DND-41 (cell line): ENCODE data around the gene CLEC12A.
"Not testable (repeated sequence)": the region's sequence is repeated elsewhere in the genome, so short reads cannot be mapped to it uniquely, and the experiment has no call there.

Source experiments
- ATAC-seq: fragments of 200-7000 bp; cut with Tn5 transposase; 3 replicates; pipeline ENCODE4 v1.9.1; 2021; ENCODE audit warnings: low read depth; ENCODE audit not compliant: insufficient read depth
- DNase-seq: peaks from one replicate; pipeline ENCODE4 v3.0.0-alpha.2; 2020
- H2AFZ ChIP-seq: 2 replicates; pipeline ENCODE4 v1.6.0; 2012; ENCODE audit warnings: low read depth, low read length
- H3K27ac ChIP-seq: 2 replicates; pipeline ENCODE4 v1.5.1; 2012; ENCODE audit warnings: low read length, inconsistent platforms
- H3K27me3 ChIP-seq: fragments of 200-600 bp; sonication (generic); 2 replicates; pipeline ENCODE4 v1.6.0; 2012; ENCODE audit warnings: low read length, mild to moderate bottlenecking, inconsistent platforms; ENCODE audit not compliant: insufficient read depth, poor library complexity
- H3K36me3 ChIP-seq: 2 replicates; pipeline ENCODE4 v1.5.1; 2012; ENCODE audit warnings: low read length, inconsistent platforms; ENCODE audit not compliant: insufficient read depth
- H3K4me1 ChIP-seq: 2 replicates; pipeline ENCODE4 v1.5.1; 2012; ENCODE audit warnings: mild to moderate bottlenecking, low read length; ENCODE audit not compliant: insufficient read depth
- H3K4me2 ChIP-seq: 2 replicates; pipeline ENCODE4 v1.6.0; 2012; ENCODE audit warnings: mild to moderate bottlenecking, moderate library complexity, low read length, inconsistent platforms; ENCODE audit not compliant: insufficient read depth
- H3K4me3 ChIP-seq, 2 experiments: fragments of 200-600 bp in 1 of 2; shearing (Covaris generic) in 1 of 2; 2 replicates each; pipeline ENCODE4 v1.5.1; 2012 to 2016; ENCODE audit warnings: inconsistent platforms in 2 of 2, low read length in 2 of 2, mild to moderate bottlenecking in 2 of 2, low read depth in 1 of 2, moderate library complexity in 1 of 2
- H3K79me2 ChIP-seq: 2 replicates; pipeline ENCODE4 v1.6.0; 2012; ENCODE audit warnings: low read length, inconsistent platforms; ENCODE audit not compliant: insufficient read depth
- H3K9ac ChIP-seq: 2 replicates; pipeline ENCODE4 v1.6.0; 2012; ENCODE audit warnings: low read depth, mild to moderate bottlenecking, inconsistent platforms, low read length, moderate library complexity
- H3K9me3 ChIP-seq: 2 replicates; pipeline ENCODE4 v1.5.1; 2012; ENCODE audit warnings: low read length, moderate library complexity, mild to moderate bottlenecking, inconsistent platforms; ENCODE audit not compliant: insufficient read depth, severe bottlenecking
- H4K20me1 ChIP-seq: 2 replicates; pipeline ENCODE4 v1.6.0; 2012; ENCODE audit warnings: low read length; ENCODE audit not compliant: insufficient read depth
- EZH2 ChIP-seq: IDR thresholded peaks from 3 replicates; pipeline ENCODE4 v1.6.1; 2012; ENCODE audit warnings: borderline replicate concordance, low read depth, mild to moderate bottlenecking, moderate library complexity, low read length, inconsistent platforms; ENCODE audit not compliant: severe bottlenecking
- TF ChIP-seq, protein P1 (sequence below): IDR thresholded peaks from 2 replicates; pipeline ENCODE4 v1.5.1; 2012; ENCODE audit warnings: borderline replicate concordance, low read length, moderate library complexity, mild to moderate bottlenecking; ENCODE audit not compliant: poor library complexity, severe bottlenecking; ENCODE audit errors: extremely low read depth

Gene CLEC12A

DNA sequence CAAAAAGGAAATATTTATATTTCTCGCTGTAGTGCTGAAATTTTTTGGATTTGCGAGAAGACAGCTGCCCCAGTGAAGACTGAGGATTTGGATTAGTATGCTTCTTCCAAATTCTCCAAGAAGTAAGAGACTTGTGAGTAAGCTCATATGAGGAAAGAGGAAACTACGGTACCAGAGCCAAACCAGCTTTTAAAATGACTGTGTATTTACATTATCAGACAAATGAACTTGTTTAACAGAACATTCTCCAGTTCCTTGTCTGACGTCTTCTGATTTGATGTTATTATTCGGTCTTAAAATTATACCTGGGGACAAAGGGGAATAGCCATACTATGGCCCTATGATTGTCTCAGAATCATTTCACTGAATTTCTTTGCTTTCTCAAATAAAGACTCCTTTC, 47.2 kb downstream of the CLEC12A start:
- H3K27ac ChIP-seq = no peak overlapping the region
- ATAC-seq = no peak
- H4K20me1 ChIP-seq = no peaks in the 10 kb centered on the region
- DNase-seq = no peak
- H3K27me3 ChIP-seq = peaks cover 26% of the 10 kb centered on the region
- H3K9me3 ChIP-seq = no peaks in the 10 kb centered on the region
- no peaks in the 10 kb centered on the region for H3K79me2 ChIP-seq
- H3K4me3 ChIP-seq = no peak overlapping the region
- H3K36me3 ChIP-seq = no peaks in the 10 kb centered on the region
- H3K9ac ChIP-seq = no peak overlapping the region
- no peak overlapping the region for H3K4me2 ChIP-seq
- no peak for TF ChIP-seq EZH2
- TF ChIP-seq, protein P1, sequence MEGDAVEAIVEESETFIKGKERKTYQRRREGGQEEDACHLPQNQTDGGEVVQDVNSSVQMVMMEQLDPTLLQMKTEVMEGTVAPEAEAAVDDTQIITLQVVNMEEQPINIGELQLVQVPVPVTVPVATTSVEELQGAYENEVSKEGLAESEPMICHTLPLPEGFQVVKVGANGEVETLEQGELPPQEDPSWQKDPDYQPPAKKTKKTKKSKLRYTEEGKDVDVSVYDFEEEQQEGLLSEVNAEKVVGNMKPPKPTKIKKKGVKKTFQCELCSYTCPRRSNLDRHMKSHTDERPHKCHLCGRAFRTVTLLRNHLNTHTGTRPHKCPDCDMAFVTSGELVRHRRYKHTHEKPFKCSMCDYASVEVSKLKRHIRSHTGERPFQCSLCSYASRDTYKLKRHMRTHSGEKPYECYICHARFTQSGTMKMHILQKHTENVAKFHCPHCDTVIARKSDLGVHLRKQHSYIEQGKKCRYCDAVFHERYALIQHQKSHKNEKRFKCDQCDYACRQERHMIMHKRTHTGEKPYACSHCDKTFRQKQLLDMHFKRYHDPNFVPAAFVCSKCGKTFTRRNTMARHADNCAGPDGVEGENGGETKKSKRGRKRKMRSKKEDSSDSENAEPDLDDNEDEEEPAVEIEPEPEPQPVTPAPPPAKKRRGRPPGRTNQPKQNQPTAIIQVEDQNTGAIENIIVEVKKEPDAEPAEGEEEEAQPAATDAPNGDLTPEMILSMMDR = no peak
- no peak overlapping the region for H2AFZ ChIP-seq
- no peaks in the 10 kb centered on the region for H3K4me1 ChIP-seq

DNA sequence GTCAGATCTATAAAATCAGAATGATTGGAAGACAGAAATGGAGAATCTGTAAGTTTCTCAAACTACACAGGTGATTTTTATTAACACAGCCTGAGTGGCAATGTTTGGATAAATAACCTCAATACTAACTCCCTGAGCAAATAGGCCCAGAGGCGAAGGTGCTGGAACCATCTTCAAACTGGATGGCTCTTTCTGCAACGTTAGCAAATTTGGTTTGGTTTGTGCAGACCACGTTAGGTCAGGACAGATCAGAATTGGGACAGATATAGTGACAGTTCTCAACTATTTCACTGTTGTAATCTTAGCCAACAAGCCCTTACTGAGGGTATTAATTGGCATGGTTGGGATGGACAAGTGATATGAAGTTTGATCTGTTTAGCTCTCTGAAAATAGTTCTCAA, 50.1 kb downstream of the CLEC12A start:
- no peak for TF ChIP-seq EZH2
- TF ChIP-seq, protein P1 = no peak
- H3K79me2 ChIP-seq = no peaks in the 10 kb centered on the region
- H3K27me3 ChIP-seq = peaks cover 17% of the 10 kb centered on the region
- no peak for ATAC-seq
- H4K20me1 ChIP-seq = no peaks in the 10 kb centered on the region
- no peaks in the 10 kb centered on the region for H3K4me1 ChIP-seq
- no peak overlapping the region for H3K4me2 ChIP-seq
- DNase-seq = no peak
- no peaks in the 10 kb centered on the region for H3K36me3 ChIP-seq
- H2AFZ ChIP-seq = no peak overlapping the region
- H3K27ac ChIP-seq = no peak overlapping the region
- H3K9me3 ChIP-seq = no peaks in the 10 kb centered on the region
- no peak overlapping the region for H3K4me3 ChIP-seq
- H3K9ac ChIP-seq = no peak overlapping the region

DNA sequence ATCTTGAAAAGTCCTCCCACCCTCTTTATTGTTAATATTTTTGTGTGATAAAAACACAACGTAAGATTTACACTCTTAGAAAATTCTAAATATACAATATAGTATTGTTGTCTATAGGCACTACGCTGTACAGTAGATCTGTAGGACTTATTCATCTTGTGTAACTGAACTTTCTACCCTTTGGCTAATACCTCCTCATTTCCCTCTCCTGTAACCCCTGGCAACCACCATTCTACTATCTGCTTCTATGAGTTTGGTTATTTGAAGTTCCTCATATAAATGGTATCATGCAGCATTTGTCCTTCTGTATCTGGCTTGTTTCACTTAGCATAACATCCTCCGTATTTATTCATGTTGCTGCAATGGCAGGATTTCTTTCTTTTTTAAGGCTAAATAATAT, 54.0 kb downstream of the CLEC12A start:
- Histone ChIP-seq H3K79me2 (no peaks in the 10 kb centered on the region), H3K4me3 (no peak overlapping the region), H3K4me2 (no peak overlapping the region), H4K20me1 (no peaks in the 10 kb centered on the region), H3K9me3 (no peaks in the 10 kb centered on the region), H3K9ac (no peak overlapping the region), H3K4me1 (no peaks in the 10 kb centered on the region), H3K27me3 (peaks cover 12% of the 10 kb centered on the region), H2AFZ (no peak overlapping the region), H3K36me3 (no peaks in the 10 kb centered on the region), H3K27ac (no peak overlapping the region)
- DNase-seq (no peak), ATAC-seq (no peak)
- TF ChIP-seq, protein P1 = no peak
- no peak for TF ChIP-seq EZH2

DNA sequence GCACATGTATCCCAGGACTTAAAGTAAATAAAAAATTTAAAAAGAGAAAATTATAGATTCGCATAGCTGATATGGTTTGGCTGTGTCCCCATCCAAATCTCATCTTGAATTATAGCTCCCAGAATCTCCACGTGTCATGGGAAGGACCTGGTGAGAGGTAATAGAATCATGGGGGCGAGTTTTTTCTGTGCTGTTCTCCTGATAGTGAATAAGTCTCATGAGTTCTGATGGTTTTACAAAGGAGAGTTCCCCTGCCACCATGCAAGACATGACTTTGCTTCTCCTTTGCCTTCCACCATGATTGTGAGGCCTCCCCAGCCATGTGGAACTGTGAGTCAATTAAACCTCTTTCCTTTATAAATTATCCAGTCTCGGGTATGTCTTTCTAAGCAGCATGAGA, 55.5 kb downstream of the CLEC12A start:
- not testable (repeated sequence) for H3K4me2 ChIP-seq, H3K4me1 ChIP-seq, H3K79me2 ChIP-seq, H3K9ac ChIP-seq, H3K27me3 ChIP-seq, H3K36me3 ChIP-seq, DNase-seq, H4K20me1 ChIP-seq, H3K27ac ChIP-seq, H3K9me3 ChIP-seq, H3K4me3 ChIP-seq, H2AFZ ChIP-seq, ATAC-seq
